Spleen (tissue), 7 donors: ENCODE results near the gene ATP6V1C2.

ENCODE experiments used
- POLR2A ChIP-seq, 3 donors: fragments of 450-650 bp; IDR thresholded peaks; one replicate each; pipeline ENCODE4 v1.5.1; 2017; ENCODE audit warnings: antibody characterized with exemption in 3 of 3, mild to moderate bottlenecking in 1 of 3
- TF ChIP-seq, protein P1 (sequence below), 11 experiments: fragments of 200-600 bp in 7 of 11; fragments of 450-650 bp in 4 of 11; sonication (generic) in 4 of 11; IDR thresholded peaks in 8 of 11; conservative IDR thresholded peaks in 3 of 11; 1 replicate in 7 of 11; 2 replicates in 4 of 11; pipeline versions ENCODE4 v1.4.0 to v1.8.0; 2016 to 2021; ENCODE audit warnings: antibody characterized with exemption in 11 of 11, inconsistent platforms in 4 of 11, mild to moderate bottlenecking in 1 of 11
- donor health status: DM: no; HTN: no; CAD: no; lungs with moderate emphysema.
- donor health status: DM: no; HTN: no; CAD: no.
- donor health status: DM: no; HTN: no; CAD: no.

DNA sequence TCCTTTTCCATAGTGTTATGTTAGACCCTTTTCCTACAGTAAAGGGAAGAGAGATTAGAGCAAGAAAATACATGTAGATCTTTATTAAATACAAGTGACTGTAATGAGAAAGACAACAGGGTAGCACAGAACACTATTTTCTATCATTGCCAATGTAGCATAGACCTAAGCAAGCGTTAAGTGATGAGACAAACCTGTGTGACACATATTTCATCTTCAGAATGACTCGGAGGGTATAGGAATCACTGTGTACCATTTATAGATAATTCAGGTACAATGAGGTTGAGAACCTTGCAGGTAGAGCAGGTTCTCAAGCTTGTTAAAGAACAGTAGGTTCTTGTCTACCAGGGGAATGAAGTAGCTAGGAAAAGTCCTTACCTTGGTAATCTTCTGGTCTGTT is 75.3 kb downstream of the ATP6V1C2 start:
- no peak for TF ChIP-seq POLR2A (IDR thresholded peaks at IDR 0.05)
- TF ChIP-seq, protein P1, sequence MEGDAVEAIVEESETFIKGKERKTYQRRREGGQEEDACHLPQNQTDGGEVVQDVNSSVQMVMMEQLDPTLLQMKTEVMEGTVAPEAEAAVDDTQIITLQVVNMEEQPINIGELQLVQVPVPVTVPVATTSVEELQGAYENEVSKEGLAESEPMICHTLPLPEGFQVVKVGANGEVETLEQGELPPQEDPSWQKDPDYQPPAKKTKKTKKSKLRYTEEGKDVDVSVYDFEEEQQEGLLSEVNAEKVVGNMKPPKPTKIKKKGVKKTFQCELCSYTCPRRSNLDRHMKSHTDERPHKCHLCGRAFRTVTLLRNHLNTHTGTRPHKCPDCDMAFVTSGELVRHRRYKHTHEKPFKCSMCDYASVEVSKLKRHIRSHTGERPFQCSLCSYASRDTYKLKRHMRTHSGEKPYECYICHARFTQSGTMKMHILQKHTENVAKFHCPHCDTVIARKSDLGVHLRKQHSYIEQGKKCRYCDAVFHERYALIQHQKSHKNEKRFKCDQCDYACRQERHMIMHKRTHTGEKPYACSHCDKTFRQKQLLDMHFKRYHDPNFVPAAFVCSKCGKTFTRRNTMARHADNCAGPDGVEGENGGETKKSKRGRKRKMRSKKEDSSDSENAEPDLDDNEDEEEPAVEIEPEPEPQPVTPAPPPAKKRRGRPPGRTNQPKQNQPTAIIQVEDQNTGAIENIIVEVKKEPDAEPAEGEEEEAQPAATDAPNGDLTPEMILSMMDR (IDR thresholded peaks at IDR 0.05 in 8 of 11, conservative IDR thresholded peaks at IDR 0.05 in 3 of 11), result no peak
